Measurements from ENCODE around the gene CREG2.
A peak's percentile ranks its signal among the peaks of the same experiment; 100 is the strongest.

CREG2 gene

DNA sequence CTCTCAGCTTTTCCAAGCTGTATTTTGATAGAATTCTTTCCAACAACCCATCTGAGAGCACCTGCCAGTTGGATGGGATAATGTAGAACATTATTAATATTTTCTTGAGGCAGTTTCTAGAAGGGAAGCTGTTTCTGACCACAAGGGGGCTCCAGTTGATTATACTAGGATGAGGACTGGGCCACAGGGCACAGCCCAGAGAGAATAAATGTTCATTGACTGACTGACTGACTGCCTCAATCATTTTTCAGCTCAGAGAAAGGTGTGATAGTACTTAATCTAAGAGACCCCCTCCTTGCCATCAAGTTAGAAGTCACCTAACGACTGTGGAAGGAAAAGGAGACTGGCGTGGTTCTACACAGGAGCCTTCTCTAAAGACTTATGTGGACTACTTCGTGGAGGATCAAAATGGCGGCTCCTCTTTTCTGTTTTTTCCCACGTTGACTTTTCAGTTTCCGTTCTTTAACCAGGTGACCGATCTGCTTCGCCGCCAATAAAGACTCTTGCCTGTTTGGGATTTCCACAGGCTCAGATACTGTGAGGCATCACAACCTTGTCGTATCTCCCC, 31.9 kb upstream of the CREG2 start:
- H3K36me3 ChIP-seq (replicated peaks; ENCODE audit: low read depth, low read length), result no peaks in the 10 kb centered on the region
- H3K4me1 ChIP-seq (ENCODE audit: low read length), result peaks cover 4% of the 10 kb centered on the region; the same call in 1 of the 2 replicates
- no peak overlapping the region for H3K27ac ChIP-seq (ENCODE audit: low read length)
- no peaks in the 10 kb centered on the region for H4K20me1 ChIP-seq (ENCODE audit: insufficient read depth, low read length)
- H3K9ac ChIP-seq (ENCODE audit: low read length), result peak overlapping the region; percentile 24
- no peak for TF ChIP-seq EZH2phosphoT487 (IDR thresholded peaks at IDR 0.05; ENCODE audit: low read depth)
- TF ChIP-seq, protein P1, sequence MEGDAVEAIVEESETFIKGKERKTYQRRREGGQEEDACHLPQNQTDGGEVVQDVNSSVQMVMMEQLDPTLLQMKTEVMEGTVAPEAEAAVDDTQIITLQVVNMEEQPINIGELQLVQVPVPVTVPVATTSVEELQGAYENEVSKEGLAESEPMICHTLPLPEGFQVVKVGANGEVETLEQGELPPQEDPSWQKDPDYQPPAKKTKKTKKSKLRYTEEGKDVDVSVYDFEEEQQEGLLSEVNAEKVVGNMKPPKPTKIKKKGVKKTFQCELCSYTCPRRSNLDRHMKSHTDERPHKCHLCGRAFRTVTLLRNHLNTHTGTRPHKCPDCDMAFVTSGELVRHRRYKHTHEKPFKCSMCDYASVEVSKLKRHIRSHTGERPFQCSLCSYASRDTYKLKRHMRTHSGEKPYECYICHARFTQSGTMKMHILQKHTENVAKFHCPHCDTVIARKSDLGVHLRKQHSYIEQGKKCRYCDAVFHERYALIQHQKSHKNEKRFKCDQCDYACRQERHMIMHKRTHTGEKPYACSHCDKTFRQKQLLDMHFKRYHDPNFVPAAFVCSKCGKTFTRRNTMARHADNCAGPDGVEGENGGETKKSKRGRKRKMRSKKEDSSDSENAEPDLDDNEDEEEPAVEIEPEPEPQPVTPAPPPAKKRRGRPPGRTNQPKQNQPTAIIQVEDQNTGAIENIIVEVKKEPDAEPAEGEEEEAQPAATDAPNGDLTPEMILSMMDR (IDR thresholded peaks at IDR 0.05; ENCODE audit: low read depth, low read length), result peak; percentile 88
- peak overlapping the region; percentile 72; the same call in 1 of the 2 replicates for H2AFZ ChIP-seq (ENCODE audit: low read depth, low read length)
- H3K27me3 ChIP-seq (ENCODE audit: low read depth, low read length), result peaks cover 5% of the 10 kb centered on the region; the same call in 1 of the 2 replicates
- peak overlapping the region; percentile 73 for H3K4me3 ChIP-seq (ENCODE audit: low read length)
- H3K4me2 ChIP-seq (ENCODE audit: low read length), result peak overlapping the region; percentile 87
- no peaks in the 10 kb centered on the region for H3K9me3 ChIP-seq (ENCODE audit: insufficient read depth, low read length)
- H3K79me2 ChIP-seq (ENCODE audit: low read length), result no peaks in the 10 kb centered on the region

DNA sequence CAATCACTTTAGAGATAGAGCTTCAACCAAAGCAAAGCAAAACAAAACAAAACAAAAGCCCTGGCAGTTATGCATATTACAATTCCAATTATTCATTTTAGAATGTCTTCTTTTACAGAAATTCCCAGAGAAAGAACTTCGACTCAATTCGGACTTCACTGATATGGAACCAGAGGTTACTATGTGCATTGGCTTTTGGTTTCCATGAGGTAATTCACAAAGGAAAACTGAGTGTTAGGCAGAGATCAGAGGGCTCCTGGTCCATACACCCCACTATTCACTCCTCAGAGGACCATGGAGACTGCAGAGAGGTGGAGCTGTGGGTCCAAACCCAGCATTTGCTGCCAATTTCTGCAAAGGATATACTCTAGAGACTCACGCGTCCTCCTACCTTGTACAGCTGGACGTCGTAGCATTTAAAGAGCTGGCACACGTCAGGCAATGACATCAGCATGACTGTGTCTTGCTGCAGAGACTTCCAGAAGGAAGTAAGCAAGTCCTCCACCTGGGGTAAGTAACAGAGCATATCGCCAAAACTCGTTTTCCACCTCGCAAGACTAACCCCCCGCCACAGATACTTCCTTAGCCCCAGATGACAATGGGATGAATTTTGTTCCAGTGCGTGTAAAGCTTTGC, 31.3 kb upstream of the CREG2 start:
- H2AFZ ChIP-seq (ENCODE audit: low read depth, low read length), result peak overlapping the region; percentile 72
- H3K9me3 ChIP-seq (ENCODE audit: insufficient read depth, low read length), result no peaks in the 10 kb centered on the region
- H3K79me2 ChIP-seq (ENCODE audit: low read length), result no peaks in the 10 kb centered on the region
- H3K4me3 ChIP-seq (ENCODE audit: low read length), result peak overlapping the region; percentile 73
- peak overlapping the region; percentile 24 for H3K9ac ChIP-seq (ENCODE audit: low read length)
- no peak for TF ChIP-seq EZH2phosphoT487 (IDR thresholded peaks at IDR 0.05; ENCODE audit: low read depth)
- TF ChIP-seq, protein P1 (IDR thresholded peaks at IDR 0.05; ENCODE audit: low read depth, low read length), result no peak
- no peak overlapping the region for H3K27ac ChIP-seq (ENCODE audit: low read length)
- H3K4me2 ChIP-seq (ENCODE audit: low read length), result peak overlapping the region; percentile 87
- no peaks in the 10 kb centered on the region for H4K20me1 ChIP-seq (ENCODE audit: insufficient read depth, low read length)
- peaks cover 4% of the 10 kb centered on the region; the same call in 1 of the 2 replicates for H3K4me1 ChIP-seq (ENCODE audit: low read length)
- no peaks in the 10 kb centered on the region for H3K36me3 ChIP-seq (replicated peaks; ENCODE audit: low read depth, low read length)
- peaks cover 5% of the 10 kb centered on the region; the same call in 1 of the 2 replicates for H3K27me3 ChIP-seq (ENCODE audit: low read depth, low read length)

DNA sequence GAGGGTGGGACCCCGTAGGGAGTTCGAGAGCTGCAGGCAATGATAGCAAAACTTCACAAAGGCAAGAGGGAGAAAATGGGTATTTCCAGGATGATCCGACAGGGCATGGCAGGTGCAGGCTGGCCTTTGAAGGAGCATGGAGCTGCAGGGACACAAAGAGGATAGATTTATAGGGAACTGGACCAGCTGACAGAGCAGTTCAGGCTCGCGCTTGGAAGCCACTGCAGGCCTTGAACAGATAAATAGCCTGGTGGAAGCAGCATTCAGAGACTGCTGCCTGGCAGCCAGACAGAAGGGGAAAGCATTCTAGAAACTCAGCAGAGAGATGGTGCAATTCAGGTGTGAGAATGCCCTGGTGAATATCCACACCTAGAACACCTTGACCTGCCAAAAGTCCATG, 29.3 kb upstream of the CREG2 start:
- Histone ChIP-seq H3K36me3 (replicated peaks; ENCODE audit: low read depth, low read length) (no peaks in the 10 kb centered on the region), H3K4me2 (ENCODE audit: low read length) (no peak overlapping the region), H3K27me3 (ENCODE audit: low read depth, low read length) (peaks cover 9% of the 10 kb centered on the region; the same call in 1 of the 2 replicates), H3K4me3 (ENCODE audit: low read length) (no peak overlapping the region), H4K20me1 (ENCODE audit: insufficient read depth, low read length) (no peaks in the 10 kb centered on the region), H3K9ac (ENCODE audit: low read length) (no peak overlapping the region), H3K4me1 (ENCODE audit: low read length) (peaks cover 3% of the 10 kb centered on the region; the same call in 1 of the 2 replicates), H3K9me3 (ENCODE audit: insufficient read depth, low read length) (no peaks in the 10 kb centered on the region), H3K27ac (ENCODE audit: low read length) (no peak overlapping the region), H2AFZ (ENCODE audit: low read depth, low read length) (no peak overlapping the region), H3K79me2 (ENCODE audit: low read length) (no peaks in the 10 kb centered on the region)
- no peak for TF ChIP-seq EZH2phosphoT487 (IDR thresholded peaks at IDR 0.05; ENCODE audit: low read depth)
- TF ChIP-seq, protein P1 (IDR thresholded peaks at IDR 0.05; ENCODE audit: low read depth, low read length), result no peak

DNA sequence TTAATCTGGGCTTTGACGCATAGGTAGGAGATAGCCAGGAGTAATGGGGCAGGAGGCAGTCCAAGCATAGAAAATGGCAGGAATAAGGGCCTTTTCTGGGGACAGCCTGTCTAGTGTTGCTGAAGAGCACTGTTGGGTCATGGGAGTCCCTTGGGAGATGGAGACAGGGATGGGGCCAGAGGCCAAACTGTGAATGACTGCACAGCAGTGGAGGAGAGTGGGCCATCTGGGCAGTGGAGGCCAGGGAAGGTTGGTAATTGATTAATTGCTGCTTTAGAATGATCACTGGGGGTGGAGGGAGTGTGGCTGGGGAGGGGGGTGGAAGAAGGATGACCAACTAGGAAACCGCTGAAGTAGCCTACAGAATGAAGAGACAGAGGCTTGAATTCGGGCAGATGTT, 28.6 kb upstream of the CREG2 start:
- Histone ChIP-seq H3K4me2 (ENCODE audit: low read length) (no peak overlapping the region), H3K4me3 (ENCODE audit: low read length) (no peak overlapping the region), H3K27ac (ENCODE audit: low read length) (no peak overlapping the region), H3K36me3 (replicated peaks; ENCODE audit: low read depth, low read length) (no peaks in the 10 kb centered on the region), H4K20me1 (ENCODE audit: insufficient read depth, low read length) (no peaks in the 10 kb centered on the region), H3K9me3 (ENCODE audit: insufficient read depth, low read length) (no peaks in the 10 kb centered on the region), H2AFZ (ENCODE audit: low read depth, low read length) (no peak overlapping the region), H3K9ac (ENCODE audit: low read length) (no peak overlapping the region), H3K27me3 (ENCODE audit: low read depth, low read length) (peaks cover 9% of the 10 kb centered on the region; the same call in 1 of the 2 replicates), H3K4me1 (ENCODE audit: low read length) (no peaks in the 10 kb centered on the region), H3K79me2 (ENCODE audit: low read length) (no peaks in the 10 kb centered on the region)
- TF ChIP-seq, protein P1 (IDR thresholded peaks at IDR 0.05; ENCODE audit: low read depth, low read length), result no peak
- TF ChIP-seq EZH2phosphoT487 (IDR thresholded peaks at IDR 0.05; ENCODE audit: low read depth), result no peak
